ENCODE measurements around the gene NCOA1. TPM values are rescaled to one million over a fixed set of nuclear protein-coding genes. Genes with fewer than 3 reads are reported as not detected.
"Not testable (repeated sequence)": the region's sequence is repeated elsewhere in the genome, so short reads cannot be mapped to it uniquely, and the experiment has no call there.

Gene NCOA1
- total RNA-seq, 5 donors from 2014 or later (not counting 1 experiment from before 2014, with no cell fraction given) = 34.7 to 55.5 (median 37.6) TPM

- H3K4me3 Mint-ChIP-seq = no peak overlapping the region
- ChIA-PET POLR2A (interaction anchor here (0.5 to 0.6 kb wide), 6 partner anchors 9 to 994 kb away, joined by 3 to 4 read pairs (median 3); no protein-coding TSS in a partner anchor), CTCF (interaction anchor here in 1 of 2 donors (0.7 kb wide), 2 partner anchors 43 to 508 kb away, joined by 3 to 5 read pairs; no protein-coding TSS in a partner anchor)
- WGBS (ENCODE audit: insufficient coverage) = 100% methylated on average over 1 of the region's 3 CpGs
- H3K27ac Mint-ChIP-seq = no peak overlapping the region
- Histone ChIP-seq H3K27me3 (replicated peaks in 1 of 2; ENCODE audit: control insufficient read depth in 2 of 2, extremely low read depth in 1 of 2, insufficient read depth in 2 of 2, low read length in 1 of 2) (no peaks in the 10 kb centered on the region), H3K36me3 (ENCODE audit: control insufficient read depth in 2 of 2, extremely low read depth in 1 of 2, insufficient read depth in 1 of 2, low read length in 1 of 2) (peaks cover 0 to 7% of the 10 kb centered on the region in 2 donors), H3K4me1 (ENCODE audit: control insufficient read depth in 1 of 2, extremely low read depth in 1 of 2, insufficient read depth in 2 of 2, low read length in 2 of 2) (no peaks in the 10 kb centered on the region), H3K9me3 (no peaks in the 10 kb centered on the region), H3K4me3 (ENCODE audit: control insufficient read depth in 1 of 2, extremely low read depth in 1 of 2, low read length in 1 of 2) (no peak overlapping the region), H3K27ac (ENCODE audit: low read length) (no peak overlapping the region)
- H3K36me3 Mint-ChIP-seq = peaks cover 29% of the 10 kb centered on the region
- ATAC-seq (replicated peaks in 1 of 4) (no peak), DNase-seq (no peak)
- H3K27me3 Mint-ChIP-seq = no peaks in the 10 kb centered on the region
- H3K9me3 Mint-ChIP-seq = no peaks in the 10 kb centered on the region
- H3K4me1 Mint-ChIP-seq = peaks cover 6 to 25% (median 15%) of the 10 kb centered on the region in 3 donors
These were observed 101.5 kb downstream of the NCOA1 start for GRCh38 chr2:24592441-24593100.

- H3K27ac ChIP-seq (ENCODE audit: low read length) = no peak overlapping the region
- H3K36me3 Mint-ChIP-seq = peaks cover 13% of the 10 kb centered on the region
- no peak for DNase-seq
- H3K4me1 Mint-ChIP-seq = peaks cover 6 to 20% (median 10%) of the 10 kb centered on the region in 3 donors
- CTCF ChIA-PET = interaction anchor here in 1 of 2 donors (0.7 kb wide), 1 partner anchor 233 kb away, joined by 3 read pairs; no protein-coding TSS in a partner anchor
- WGBS (ENCODE audit: insufficient coverage) = no CpG with 5 or more reads among the region's 2 CpGs
- H3K36me3 ChIP-seq (ENCODE audit: control insufficient read depth in 2 of 2, extremely low read depth in 1 of 2, insufficient read depth in 1 of 2, low read length in 1 of 2) = no peaks in the 10 kb centered on the region
- no peaks in the 10 kb centered on the region for H3K9me3 ChIP-seq
- H3K9me3 Mint-ChIP-seq = no peaks in the 10 kb centered on the region
- no peaks in the 10 kb centered on the region for H3K27me3 Mint-ChIP-seq
- no peak for ATAC-seq (replicated peaks in 1 of 4)
- H3K4me3 ChIP-seq (ENCODE audit: control insufficient read depth in 1 of 2, extremely low read depth in 1 of 2, low read length in 1 of 2) = no peak overlapping the region
- no peaks in the 10 kb centered on the region for H3K4me1 ChIP-seq (ENCODE audit: control insufficient read depth in 1 of 2, extremely low read depth in 1 of 2, insufficient read depth in 2 of 2, low read length in 2 of 2)
- H3K27me3 ChIP-seq (replicated peaks in 1 of 2; ENCODE audit: control insufficient read depth in 2 of 2, extremely low read depth in 1 of 2, insufficient read depth in 2 of 2, low read length in 1 of 2) = no peaks in the 10 kb centered on the region
- H3K27ac Mint-ChIP-seq = no peak overlapping the region
- no peak overlapping the region for H3K4me3 Mint-ChIP-seq
- POLR2A ChIA-PET = no interaction called here
These were observed 103.2 kb downstream of the NCOA1 start for GRCh38 chr2:24594283-24594682.

- Mint-ChIP-seq H3K4me3 (no peak overlapping the region), H3K9me3 (no peaks in the 10 kb centered on the region), H3K4me1 (peaks cover 0 to 15% (median 10%) of the 10 kb centered on the region in 3 donors), H3K27me3 (no peaks in the 10 kb centered on the region), H3K27ac (no peak overlapping the region), H3K36me3 (peaks cover 18% of the 10 kb centered on the region)
- H3K4me1 ChIP-seq (ENCODE audit: control insufficient read depth in 1 of 2, extremely low read depth in 1 of 2, insufficient read depth in 2 of 2, low read length in 2 of 2) = no peaks in the 10 kb centered on the region
- DNase-seq (no peak), ATAC-seq (replicated peaks in 1 of 4) (no peak)
- no CpG with 5 or more reads among the region's 2 CpGs for WGBS (ENCODE audit: insufficient coverage)
- no peak overlapping the region for H3K4me3 ChIP-seq (ENCODE audit: control insufficient read depth in 1 of 2, extremely low read depth in 1 of 2, low read length in 1 of 2)
- H3K27ac ChIP-seq (ENCODE audit: low read length) = no peak overlapping the region
- ChIA-PET CTCF (interaction anchor here (0.7 to 1.4 kb wide), 3 partner anchors 100 to 1095 kb away, joined by 3 read pairs; no protein-coding TSS in a partner anchor), POLR2A (no interaction called here)
- H3K36me3 ChIP-seq (ENCODE audit: control insufficient read depth in 2 of 2, extremely low read depth in 1 of 2, insufficient read depth in 1 of 2, low read length in 1 of 2) = no peaks in the 10 kb centered on the region
- no peaks in the 10 kb centered on the region for H3K27me3 ChIP-seq (replicated peaks in 1 of 2; ENCODE audit: control insufficient read depth in 2 of 2, extremely low read depth in 1 of 2, insufficient read depth in 2 of 2, low read length in 1 of 2)
- H3K9me3 ChIP-seq = no peaks in the 10 kb centered on the region
These were observed 106.3 kb downstream of the NCOA1 start for GRCh38 chr2:24597181-24597870.

- CTCF ChIA-PET; H3K4me3 ChIP-seq (ENCODE audit: control insufficient read depth in 1 of 2, extremely low read depth in 1 of 2, low read length in 1 of 2); H3K27me3 Mint-ChIP-seq; ATAC-seq (replicated peaks in 1 of 4); H3K9me3 Mint-ChIP-seq; H3K27ac ChIP-seq (ENCODE audit: low read length); DNase-seq; H3K36me3 ChIP-seq (ENCODE audit: control insufficient read depth in 2 of 2, extremely low read depth in 1 of 2, insufficient read depth in 1 of 2, low read length in 1 of 2); H3K9me3 ChIP-seq; POLR2A ChIA-PET; H3K4me1 ChIP-seq (ENCODE audit: control insufficient read depth in 1 of 2, extremely low read depth in 1 of 2, insufficient read depth in 2 of 2, low read length in 2 of 2); H3K27ac Mint-ChIP-seq; H3K27me3 ChIP-seq (replicated peaks in 1 of 2; ENCODE audit: control insufficient read depth in 2 of 2, extremely low read depth in 1 of 2, insufficient read depth in 2 of 2, low read length in 1 of 2); H3K4me3 Mint-ChIP-seq: not testable (repeated sequence)
- Mint-ChIP-seq H3K4me1 (peaks cover 0 to 13% (median 6%) of the 10 kb centered on the region in 3 donors), H3K36me3 (peaks cover 24% of the 10 kb centered on the region)
- 100% methylated on average over 2 of the region's 6 CpGs for WGBS (ENCODE audit: insufficient coverage)
These were observed 109.1 kb downstream of the NCOA1 start for GRCh38 chr2:24600140-24600539.

- WGBS (ENCODE audit: insufficient coverage) = no CpG with 5 or more reads among the region's 3 CpGs
- ChIA-PET CTCF (interaction anchor here in 1 of 2 donors (0.6 kb wide), 1 partner anchor 1452 kb away, joined by 4 read pairs; no protein-coding TSS in a partner anchor), POLR2A (no interaction called here)
- Mint-ChIP-seq H3K36me3 (peaks cover 38% of the 10 kb centered on the region), H3K27ac (no peak overlapping the region), H3K4me1 (peaks cover 20 to 36% (median 26%) of the 10 kb centered on the region in 3 donors), H3K4me3 (no peak overlapping the region), H3K9me3 (peaks cover 4 to 32% (median 6%) of the 10 kb centered on the region in 3 donors), H3K27me3 (no peaks in the 10 kb centered on the region)
- Histone ChIP-seq H3K9me3 (no peaks in the 10 kb centered on the region), H3K4me3 (ENCODE audit: control insufficient read depth in 1 of 2, extremely low read depth in 1 of 2, low read length in 1 of 2) (no peak overlapping the region), H3K4me1 (ENCODE audit: control insufficient read depth in 1 of 2, extremely low read depth in 1 of 2, insufficient read depth in 2 of 2, low read length in 2 of 2) (peaks cover 0 to 7% of the 10 kb centered on the region in 2 experiments), H3K27me3 (replicated peaks in 1 of 2; ENCODE audit: control insufficient read depth in 2 of 2, extremely low read depth in 1 of 2, insufficient read depth in 2 of 2, low read length in 1 of 2) (no peaks in the 10 kb centered on the region), H3K27ac (ENCODE audit: low read length) (no peak overlapping the region), H3K36me3 (ENCODE audit: control insufficient read depth in 2 of 2, extremely low read depth in 1 of 2, insufficient read depth in 1 of 2, low read length in 1 of 2) (peaks cover 0 to 4% of the 10 kb centered on the region in 2 donors)
- no peak for ATAC-seq (replicated peaks in 1 of 4)
- no peak for DNase-seq
These were observed 120.6 kb downstream of the NCOA1 start for GRCh38 chr2:24611631-24612030.

- POLR2A ChIA-PET = no interaction called here
- Histone ChIP-seq H3K9me3 (no peaks in the 10 kb centered on the region), H3K4me1 (ENCODE audit: control insufficient read depth in 1 of 2, extremely low read depth in 1 of 2, insufficient read depth in 2 of 2, low read length in 2 of 2) (peaks cover 0 to 7% of the 10 kb centered on the region in 2 experiments), H3K27ac (ENCODE audit: low read length) (peak overlapping the region; percentile 21), H3K36me3 (ENCODE audit: control insufficient read depth in 2 of 2, extremely low read depth in 1 of 2, insufficient read depth in 1 of 2, low read length in 1 of 2) (peaks cover 0 to 4% of the 10 kb centered on the region in 2 donors), H3K4me3 (ENCODE audit: control insufficient read depth in 1 of 2, extremely low read depth in 1 of 2, low read length in 1 of 2) (no peak overlapping the region), H3K27me3 (replicated peaks in 1 of 2; ENCODE audit: control insufficient read depth in 2 of 2, extremely low read depth in 1 of 2, insufficient read depth in 2 of 2, low read length in 1 of 2) (no peaks in the 10 kb centered on the region)
- Mint-ChIP-seq H3K4me3 (no peak overlapping the region), H3K36me3 (peaks cover 32% of the 10 kb centered on the region), H3K27ac (peak overlapping the region in 1 of 2 donors; percentile 60), H3K9me3 (peaks cover 4 to 26% (median 4%) of the 10 kb centered on the region in 3 donors), H3K27me3 (no peaks in the 10 kb centered on the region), H3K4me1 (peaks cover 23 to 38% (median 28%) of the 10 kb centered on the region in 3 donors)
- CTCF ChIA-PET = interaction anchor here in 1 of 2 donors (0.6 to 1.3 kb wide), 5 partner anchors 13 to 1332 kb away, joined by 3 to 8 read pairs (median 5); no protein-coding TSS in a partner anchor
- DNase-seq (peak in 20 of 35 experiments; percentile 2 to 60 (median 14)), ATAC-seq (replicated peaks in 1 of 4) (peak; percentile 48 to 61 (median 55))
- 91% methylated on average over 3 of the region's 6 CpGs for WGBS (ENCODE audit: insufficient coverage)
These were observed 122.2 kb downstream of the NCOA1 start for GRCh38 chr2:24613154-24613814.
